Esophagus muscularis mucosa (tissue), 3 donors: ENCODE results near the gene PPP2R1A.

Experiments
- POLR2AphosphoS5 ChIP-seq, 2 donors: sonication (generic); formaldehyde crosslinking; IDR thresholded peaks; one replicate each; pipeline ENCODE4 v1.6.1; 2017; ENCODE audit warnings: antibody characterized with exemption in 2 of 2
- TF ChIP-seq, protein P1 (sequence below), 3 experiments: fragments of 200-600 bp in 2 of 3; fragments of 450-650 bp in 1 of 3; sonication (generic) in 2 of 3; IDR thresholded peaks; one replicate each; pipeline ENCODE4 v1.5.1; 2017 to 2019; ENCODE audit warnings: antibody characterized with exemption in 3 of 3, mild to moderate bottlenecking in 2 of 3, moderate library complexity in 1 of 3

DNA sequence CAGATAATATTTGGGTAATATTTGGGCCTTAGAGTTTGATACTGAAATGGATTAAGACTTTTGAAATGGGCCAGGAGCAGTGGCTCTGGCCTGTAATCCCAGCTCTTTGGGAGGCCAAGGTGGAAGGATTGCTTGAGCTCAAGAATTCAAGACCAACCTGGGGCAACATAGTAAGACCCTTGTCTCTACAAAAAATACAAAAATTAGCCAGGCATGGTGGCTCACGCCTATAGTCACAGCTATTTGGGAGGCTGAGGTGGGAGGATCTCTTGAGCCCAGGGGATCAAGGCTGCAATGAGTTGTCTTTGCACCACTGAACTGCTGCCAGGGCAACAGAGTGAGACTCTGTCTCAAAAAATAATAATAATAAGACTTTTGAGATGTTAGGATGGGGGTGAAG is 17.5 kb upstream of the PPP2R1A start:
- TF ChIP-seq, protein P1, sequence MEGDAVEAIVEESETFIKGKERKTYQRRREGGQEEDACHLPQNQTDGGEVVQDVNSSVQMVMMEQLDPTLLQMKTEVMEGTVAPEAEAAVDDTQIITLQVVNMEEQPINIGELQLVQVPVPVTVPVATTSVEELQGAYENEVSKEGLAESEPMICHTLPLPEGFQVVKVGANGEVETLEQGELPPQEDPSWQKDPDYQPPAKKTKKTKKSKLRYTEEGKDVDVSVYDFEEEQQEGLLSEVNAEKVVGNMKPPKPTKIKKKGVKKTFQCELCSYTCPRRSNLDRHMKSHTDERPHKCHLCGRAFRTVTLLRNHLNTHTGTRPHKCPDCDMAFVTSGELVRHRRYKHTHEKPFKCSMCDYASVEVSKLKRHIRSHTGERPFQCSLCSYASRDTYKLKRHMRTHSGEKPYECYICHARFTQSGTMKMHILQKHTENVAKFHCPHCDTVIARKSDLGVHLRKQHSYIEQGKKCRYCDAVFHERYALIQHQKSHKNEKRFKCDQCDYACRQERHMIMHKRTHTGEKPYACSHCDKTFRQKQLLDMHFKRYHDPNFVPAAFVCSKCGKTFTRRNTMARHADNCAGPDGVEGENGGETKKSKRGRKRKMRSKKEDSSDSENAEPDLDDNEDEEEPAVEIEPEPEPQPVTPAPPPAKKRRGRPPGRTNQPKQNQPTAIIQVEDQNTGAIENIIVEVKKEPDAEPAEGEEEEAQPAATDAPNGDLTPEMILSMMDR (IDR thresholded peaks at IDR 0.05): no peak
- no peak for TF ChIP-seq POLR2AphosphoS5 (IDR thresholded peaks at IDR 0.05)
